SJSA1 (cell line): Measurements from ENCODE around the gene ALPG. TPM values are rescaled to one million over a fixed set of nuclear protein-coding genes. Genes with fewer than 3 reads are reported as not detected.

ENCODE experiments used
- total RNA-seq: library from RNA; depleted of rRNA; stranded (reverse); fragments of >200 nt; shearing (Covaris generic); gene quantifications from 2 replicates; pipeline ENCODE4 v1.2.3, GENCODE V29; 2014; rRNA removed

The ALPG gene
- total RNA-seq, 1 experiment from 2014 or later: 0.03 TPM

Other genes starting within 250 kb of the ALPG start
- gene ALPP, start 28.1 kb upstream of the ALPG start, total RNA-seq: 0.45 TPM in 1 of 2 replicates, not detected in the other
- gene ALPI, start 49.3 kb downstream of the ALPG start, total RNA-seq: not detected in 2 replicates
- not detected in 2 replicates for gene ECEL1, start 81.0 kb downstream of the ALPG start, total RNA-seq
- not detected in 2 replicates for gene PRSS56, start 113.5 kb downstream of the ALPG start, total RNA-seq
- gene CHRND, start 119.3 kb downstream of the ALPG start, total RNA-seq: not detected in 2 replicates
- not detected in 2 replicates for gene CHRNG, start 132.8 kb downstream of the ALPG start, total RNA-seq
- gene TIGD1, start 143.7 kb downstream of the ALPG start, total RNA-seq: 3.7 and 5.0 TPM in 2 replicates
- 105 and 124 TPM in 2 replicates for gene EIF4E2, start 143.8 kb downstream of the ALPG start, total RNA-seq
- gene EFHD1, start 226.8 kb downstream of the ALPG start, total RNA-seq: 0.66 and 1.4 TPM in 2 replicates